HG02840 (cell line): ENCODE data around the gene PRM3.

Experiments used
- ATAC-seq: cut with Tn5 transposase; IDR thresholded peaks from one replicate; pipeline ENCODE4 v1.9.1; 2021; ENCODE audit warnings: mild to moderate bottlenecking, moderate library complexity, moderate number of reproducible peaks; ENCODE audit not compliant: unreplicated experiment, low FRiP score

Gene PRM3

GRCh38 chr16:11249233-11250061, 24.0 kb downstream of the PRM3 start:
- no peak for ATAC-seq

DNA sequence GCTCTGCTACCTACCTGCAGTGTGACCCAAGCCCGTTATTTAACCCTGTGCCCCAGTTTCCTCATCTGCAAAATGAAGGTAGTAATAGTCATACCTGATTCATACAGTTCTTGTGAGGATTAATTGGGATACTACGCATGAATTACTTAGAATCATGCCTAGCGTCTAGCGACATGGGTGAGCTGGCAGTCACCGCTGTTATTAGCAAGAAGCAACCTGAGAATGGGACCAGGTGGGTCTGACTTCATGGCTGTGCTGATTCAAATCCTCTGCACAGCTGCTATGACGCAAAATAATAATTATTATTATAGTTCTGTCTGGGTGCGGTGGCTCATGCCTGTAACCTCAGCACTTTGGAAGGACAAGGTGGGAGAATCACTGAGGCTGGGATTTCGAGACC, 25.3 kb downstream of the PRM3 start:
- no peak for ATAC-seq

DNA sequence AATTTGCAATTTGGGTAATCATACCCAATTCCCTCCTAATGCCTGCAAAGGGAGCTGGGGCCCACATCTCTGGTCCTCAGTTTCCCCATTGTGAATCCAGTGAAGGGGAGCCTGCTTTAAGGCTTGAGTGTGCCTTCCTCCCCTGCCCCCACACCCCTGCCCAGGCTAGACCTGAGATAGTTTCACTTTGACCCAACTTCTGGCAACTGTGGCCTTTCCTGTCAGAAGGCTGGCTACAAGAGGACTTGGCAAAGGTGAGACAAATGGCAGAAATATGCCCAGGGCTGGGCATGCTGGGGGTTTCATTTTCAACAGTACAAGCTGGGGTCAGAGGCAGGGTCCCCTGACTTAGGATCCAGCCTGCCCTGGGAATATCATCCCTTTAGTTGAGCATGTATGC, 27.4 kb downstream of the PRM3 start:
- no peak for ATAC-seq

DNA sequence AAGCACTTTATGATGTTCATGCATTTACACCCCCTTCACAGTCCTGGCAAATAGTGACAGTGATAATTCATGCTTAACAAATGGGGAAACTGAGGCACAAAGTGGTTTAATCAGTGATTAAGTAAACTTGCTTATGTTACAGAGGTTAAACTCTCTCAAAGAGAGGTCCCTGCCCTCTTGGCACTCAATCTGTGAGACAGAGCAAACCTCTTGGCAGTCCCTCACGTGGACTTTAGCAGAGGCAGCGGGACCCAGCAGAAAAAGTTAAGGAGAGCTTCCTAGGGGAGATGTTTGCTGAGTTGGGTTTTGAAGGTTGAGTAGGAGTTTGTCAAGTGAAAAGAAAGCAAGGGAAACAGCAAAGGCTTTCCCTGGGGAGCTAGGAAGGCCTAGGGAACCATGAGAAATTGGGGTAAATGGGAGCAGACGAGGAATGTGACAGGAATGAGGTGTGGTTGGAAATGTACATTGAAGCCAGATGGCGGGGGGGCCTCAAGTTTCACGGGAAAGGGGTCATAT, 28.1 kb downstream of the PRM3 start:
- ATAC-seq, result no peak

- ATAC-seq, result no peak
Measured at GRCh38 chr16:11242658-11243057, 30.8 kb downstream of the PRM3 start.

- ATAC-seq, result no peak
Measured at GRCh38 chr16:11241480-11242204, 31.8 kb downstream of the PRM3 start.

DNA sequence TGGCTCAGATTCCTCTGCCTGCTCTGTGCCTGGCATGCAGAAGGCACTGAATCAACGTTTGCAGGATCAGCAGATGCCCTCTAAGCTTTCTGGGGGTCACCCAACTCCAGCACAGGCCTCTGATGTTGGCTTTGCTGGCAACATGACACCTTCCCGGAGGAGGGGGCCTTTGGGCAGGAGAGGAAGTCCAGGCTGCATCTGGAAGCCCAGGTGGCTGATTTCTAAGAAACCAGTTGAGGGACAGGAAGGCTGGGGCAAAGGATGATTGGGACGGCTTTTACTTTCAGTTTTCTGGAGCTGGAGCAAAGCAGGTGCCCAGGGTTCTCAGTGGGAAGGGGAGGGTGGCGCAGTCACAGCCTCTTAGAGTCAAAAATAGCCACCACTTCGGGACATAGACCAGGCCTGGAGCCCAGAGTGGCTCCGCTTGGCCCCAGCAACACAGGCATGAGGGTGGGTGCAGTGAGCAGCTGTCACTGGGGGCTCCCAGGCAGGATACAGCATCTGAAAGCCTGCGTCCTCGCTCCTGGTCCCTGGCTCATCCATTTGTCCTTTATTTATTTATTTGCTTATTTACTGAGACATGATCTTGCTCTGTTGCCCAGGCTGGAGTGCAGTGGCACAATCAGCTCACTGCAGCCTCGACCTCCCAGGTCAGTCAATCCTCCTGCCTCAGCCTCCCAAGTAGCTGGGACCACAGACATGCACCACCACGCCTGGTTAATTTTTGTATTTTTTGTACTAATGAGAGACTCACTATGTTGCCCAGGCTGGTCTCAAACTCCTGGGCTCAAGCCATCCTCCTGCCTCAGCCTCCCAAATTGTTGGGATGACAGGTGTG, 32.6 kb downstream of the PRM3 start:
- no peak for ATAC-seq

- no peak for ATAC-seq
Measured at GRCh38 chr16:11239644-11240632, 33.5 kb downstream of the PRM3 start.

DNA sequence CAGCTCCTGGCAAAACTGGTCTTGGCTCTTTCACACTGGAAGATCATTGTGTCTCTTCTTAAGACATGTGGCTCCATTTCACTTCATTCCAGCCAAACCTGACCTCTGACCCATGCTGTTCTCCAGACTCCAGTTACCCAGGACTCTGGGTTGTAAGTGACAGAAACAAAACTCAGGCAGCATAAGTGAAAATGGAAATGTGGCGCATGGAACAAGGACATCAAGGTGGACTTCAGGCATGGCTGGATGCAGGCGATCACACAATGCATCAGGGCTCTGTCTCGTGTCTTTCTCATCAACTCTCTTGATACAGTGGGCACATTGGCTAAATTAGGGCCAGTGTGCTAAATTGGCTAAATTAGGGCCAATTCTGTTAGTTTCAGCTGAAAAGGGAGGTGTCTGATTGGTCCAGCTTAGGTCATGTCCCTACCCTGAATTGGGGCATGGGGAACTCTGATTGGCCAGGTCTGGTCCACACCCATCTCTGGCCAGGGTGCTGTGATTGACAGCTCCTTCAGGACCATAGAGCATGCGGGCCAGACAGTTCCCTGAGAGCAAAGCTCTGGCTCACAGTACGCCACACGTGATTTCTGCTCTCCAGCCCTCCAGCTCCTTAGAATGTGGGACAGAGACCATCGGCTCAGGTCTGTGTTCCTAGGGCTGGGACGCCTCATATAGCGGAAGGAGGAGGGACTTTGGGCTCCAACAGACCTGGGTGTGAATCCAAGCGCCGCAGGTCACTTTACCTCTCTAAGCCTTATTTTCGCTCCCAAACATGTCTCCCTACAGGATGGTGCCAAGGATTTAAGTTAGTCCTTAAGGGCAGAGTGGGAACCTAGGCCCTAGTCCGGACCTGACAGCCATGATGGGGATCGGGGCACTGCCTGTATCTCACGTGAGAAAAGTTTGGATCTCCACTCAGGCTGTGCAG, 34.9 kb downstream of the PRM3 start:
- ATAC-seq, result no peak

DNA sequence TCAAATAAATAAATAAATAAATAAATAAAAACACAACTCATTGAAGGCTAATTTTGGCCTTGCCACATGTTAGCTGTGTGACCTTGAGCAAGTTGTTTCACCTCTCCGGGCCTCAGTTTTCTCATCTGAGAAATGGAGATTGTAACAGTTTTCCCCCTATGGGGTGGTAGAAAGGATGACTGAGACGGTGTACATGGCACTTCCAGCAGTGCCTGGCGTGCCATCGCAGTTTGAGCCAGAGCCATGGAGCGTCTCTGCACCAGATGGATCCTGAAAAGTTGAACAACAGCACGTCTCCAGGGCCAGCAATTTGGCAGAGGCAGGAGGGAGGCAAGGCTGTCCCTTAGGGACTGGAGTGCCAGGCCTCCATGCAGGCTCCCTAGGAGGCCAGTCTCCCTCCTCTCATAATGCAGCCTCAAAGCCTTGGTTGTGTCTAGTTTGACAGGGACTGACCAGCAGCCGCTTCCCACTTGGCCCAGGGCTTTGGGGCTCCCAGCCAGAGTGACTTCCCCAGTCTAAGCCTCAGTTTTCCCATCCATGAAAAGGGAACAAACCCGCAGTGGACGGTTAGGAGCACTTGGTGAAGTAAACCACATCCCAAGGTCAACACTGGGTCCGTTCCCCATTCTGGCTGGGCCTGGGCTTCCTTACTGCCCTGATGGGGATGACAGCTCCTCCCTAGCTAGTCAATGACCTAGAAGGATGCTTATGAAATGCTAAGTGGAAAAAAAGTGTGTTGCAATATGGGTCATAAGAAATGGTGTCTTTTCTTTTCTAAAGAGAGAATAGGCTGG, 36.8 kb downstream of the PRM3 start:
- no peak for ATAC-seq

GRCh38 chr16:11235703-11235991, 37.8 kb downstream of the PRM3 start:
- no peak for ATAC-seq

GRCh38 chr16:11234884-11235702, 38.3 kb downstream of the PRM3 start:
- ATAC-seq, result no peak

- no peak for ATAC-seq
Measured at GRCh38 chr16:11233727-11234376, 39.6 kb downstream of the PRM3 start.

GRCh38 chr16:11232852-11233726, 40.3 kb downstream of the PRM3 start:
- ATAC-seq, result no peak

DNA sequence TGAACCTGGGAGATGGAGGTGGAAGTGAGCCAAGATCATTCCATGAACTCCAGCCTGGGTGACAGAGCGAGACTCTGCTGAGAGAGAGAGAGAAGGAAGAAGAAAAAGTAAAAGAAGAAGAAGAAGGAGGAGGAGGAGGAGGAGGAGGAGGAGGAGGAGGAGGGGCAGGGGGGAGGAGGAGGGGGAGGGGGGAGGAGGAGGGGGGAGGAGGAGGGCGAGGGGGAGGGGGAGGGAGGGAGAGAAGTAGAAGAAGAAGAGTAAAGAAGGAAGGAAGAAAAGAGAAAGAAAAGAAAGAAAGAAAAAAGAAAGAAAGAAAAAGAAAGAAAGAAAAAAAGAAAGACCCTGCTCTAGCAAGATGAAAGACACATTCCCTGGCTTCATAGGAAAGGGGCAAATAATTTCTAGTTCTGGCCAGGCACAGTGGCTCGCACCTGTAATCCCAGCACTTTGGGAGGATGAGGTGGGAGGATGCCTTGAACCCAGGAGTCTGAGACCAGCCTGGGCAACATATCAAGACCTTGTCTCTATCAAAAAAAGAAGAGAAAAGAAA, 41.1 kb downstream of the PRM3 start:
- no peak for ATAC-seq
